GM19468 (cell line): ENCODE measurements around the gene RIMS1.

Experiments used
- ATAC-seq: cut with Tn5 transposase; IDR thresholded peaks from one replicate; pipeline ENCODE4 v1.9.1; 2021; ENCODE audit warnings: mild to moderate bottlenecking, moderate library complexity, moderate number of reproducible peaks; ENCODE audit not compliant: unreplicated experiment; ENCODE audit errors: extremely low read depth

Gene RIMS1

DNA sequence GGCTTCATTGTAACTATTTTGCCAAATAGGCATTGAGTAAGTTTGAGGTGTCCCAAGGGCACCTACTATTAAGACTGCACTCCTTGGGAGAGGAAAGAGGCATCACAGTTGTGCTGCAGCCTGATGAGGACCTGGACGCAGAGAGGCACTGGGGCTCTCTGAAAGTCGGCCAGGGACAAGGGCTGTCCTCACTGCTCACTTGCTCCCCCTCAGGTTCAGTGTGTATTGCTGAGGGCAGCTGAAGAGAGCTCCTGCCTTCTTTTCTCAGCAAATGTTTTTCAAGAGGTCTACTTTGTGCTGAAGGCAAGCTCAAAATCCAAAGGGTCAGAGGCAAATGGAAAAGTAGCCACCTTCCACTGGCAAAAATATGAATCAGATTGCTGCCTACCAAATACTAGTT lies 331.8 kb downstream of the RIMS1 start:
- peak; percentile 58 for ATAC-seq

DNA sequence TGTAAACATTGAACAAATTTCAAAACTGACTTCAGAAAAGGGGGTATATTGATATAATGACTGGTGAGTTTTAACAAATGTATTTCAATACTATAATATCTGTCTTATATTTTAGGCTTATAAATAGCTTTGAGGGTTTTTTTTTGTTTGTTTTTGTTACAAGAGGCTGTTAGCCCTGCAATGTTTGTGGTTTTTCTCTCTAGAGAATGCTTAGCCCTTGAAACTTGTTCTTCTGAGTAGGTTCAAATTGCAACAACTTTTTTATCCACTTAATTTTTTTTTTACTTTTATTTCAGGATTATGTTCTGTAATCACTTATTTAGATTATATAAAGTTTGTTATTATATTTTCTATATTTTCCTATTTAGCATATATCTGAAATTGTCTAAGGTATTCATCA lies 333.2 kb downstream of the RIMS1 start:
- no peak for ATAC-seq

DNA sequence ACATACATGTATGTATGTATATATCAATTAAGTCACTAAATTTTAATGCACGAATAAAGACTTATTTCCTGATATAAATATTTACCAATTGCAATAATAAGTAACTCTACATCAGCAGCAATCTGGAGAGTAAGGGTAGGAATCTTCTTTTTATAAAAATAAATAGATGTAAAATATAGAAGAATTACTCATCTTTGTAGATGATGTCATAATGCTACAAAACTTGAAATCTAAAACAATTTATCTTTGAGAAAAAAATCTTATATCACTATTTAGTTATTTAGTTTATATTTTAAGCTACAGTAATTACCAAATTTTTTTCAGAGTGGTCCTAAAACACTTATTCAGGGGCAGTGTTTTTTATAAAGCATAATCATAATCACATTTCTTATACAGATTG lies 351.7 kb downstream of the RIMS1 start:
- ATAC-seq = no peak

DNA sequence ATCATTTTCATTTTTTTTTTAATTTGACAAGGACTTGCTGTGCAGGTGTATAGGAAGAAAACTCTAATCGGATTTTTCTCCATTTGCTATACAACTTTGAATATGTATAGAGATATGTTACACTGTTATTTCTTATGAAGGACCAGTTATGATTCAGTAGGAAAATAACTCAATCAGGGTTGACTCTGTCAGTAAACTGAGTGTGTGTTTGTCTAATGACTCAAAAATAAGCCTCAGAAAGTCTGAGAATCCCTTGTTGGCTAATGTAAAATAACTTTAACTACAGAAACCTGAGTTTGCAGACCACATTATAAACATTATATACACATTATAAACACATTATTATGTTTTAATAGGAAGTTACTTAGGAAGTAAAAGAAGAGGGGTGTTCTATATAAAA lies 352.6 kb downstream of the RIMS1 start:
- no peak for ATAC-seq

DNA sequence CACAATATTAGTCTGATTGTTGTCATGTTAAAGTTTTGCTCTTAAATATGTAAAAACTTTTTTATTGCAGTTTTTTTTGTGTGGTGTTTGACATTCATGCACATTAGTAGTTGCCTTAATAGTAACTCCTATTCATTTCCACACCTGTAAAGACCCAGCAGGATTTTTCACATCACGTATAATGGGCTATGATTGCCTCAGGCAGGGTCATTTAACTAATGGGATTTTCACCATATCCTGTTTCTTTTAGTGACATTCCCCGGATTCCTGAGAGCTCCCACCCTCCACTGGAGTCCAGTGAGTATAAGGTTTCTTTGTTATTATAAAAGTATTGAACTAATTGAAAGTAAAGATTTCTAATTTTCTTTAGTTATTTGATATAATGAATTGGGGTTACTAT lies 359.2 kb downstream of the RIMS1 start:
- no peak for ATAC-seq

DNA sequence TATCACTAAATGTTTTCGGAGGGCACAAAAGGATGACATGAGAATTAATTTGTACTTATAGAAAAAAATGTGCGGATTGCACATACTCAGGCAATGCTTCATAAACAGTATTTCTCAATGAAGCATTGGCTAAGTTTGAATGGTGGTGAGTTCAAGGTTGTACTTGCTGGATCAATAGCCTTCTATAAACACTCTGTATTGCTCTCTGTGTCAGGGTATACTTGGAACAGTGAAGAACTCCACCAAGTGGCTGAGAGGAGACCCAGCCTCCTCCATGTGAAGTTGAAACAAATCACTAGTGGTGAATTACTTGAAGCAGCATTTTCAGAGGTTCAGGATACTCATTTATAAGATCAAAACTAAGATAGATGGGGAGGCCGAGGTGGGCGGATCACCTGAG lies 360.6 kb downstream of the RIMS1 start:
- ATAC-seq = no peak

DNA sequence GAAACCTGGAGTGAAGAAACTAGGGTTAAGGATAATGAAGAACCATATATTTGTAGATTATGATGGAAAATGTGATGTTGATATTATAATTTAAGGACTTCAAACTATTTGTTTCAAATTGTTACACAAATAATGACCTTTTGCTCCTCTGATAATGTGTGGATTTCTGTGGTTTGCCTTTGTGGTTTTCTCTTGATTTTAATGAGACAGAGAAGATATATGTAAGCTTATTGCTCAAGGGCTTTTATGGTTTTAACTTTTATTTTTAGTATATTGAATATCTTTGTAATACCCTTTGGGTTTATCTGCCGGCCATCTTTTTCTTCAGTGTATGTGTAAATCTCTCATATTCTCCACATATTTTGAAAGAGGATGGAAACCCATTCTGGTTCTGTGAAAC lies 362.3 kb downstream of the RIMS1 start:
- ATAC-seq = no peak

DNA sequence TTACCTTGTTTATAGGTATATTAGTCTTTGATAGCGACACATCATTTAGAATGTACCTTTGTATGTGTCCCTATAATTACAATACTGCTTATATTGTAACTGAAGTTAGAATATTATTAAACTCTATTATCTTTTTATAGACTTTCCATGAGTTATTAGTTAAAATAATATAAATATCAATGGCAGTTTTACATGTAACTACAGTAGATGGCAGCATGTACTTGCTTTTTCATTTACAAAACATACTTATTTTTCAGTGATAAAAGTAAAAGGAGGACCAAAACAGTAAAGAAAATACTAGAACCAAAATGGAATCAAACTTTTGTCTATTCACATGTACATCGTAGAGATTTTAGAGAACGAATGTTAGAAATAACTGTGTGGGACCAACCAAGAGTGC lies 364.3 kb downstream of the RIMS1 start:
- ATAC-seq = no peak

DNA sequence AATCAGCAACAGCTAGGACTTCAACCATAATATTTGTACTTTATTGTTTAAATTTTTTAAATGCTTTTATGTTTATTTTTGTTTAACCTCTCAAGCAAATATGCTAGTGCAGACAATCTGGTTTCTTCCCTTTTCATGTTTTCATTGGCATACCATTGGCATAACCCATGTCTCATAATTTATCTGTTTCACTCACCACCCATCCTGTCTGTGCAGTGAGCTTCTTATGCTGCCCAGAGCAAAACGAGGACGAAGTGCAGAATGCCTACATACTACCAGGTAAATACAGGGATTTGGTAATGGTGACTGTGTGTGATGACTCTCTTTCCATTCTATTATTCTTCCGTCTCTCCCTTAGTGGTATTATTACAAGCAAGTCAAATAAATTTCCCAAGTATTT lies 374.1 kb downstream of the RIMS1 start:
- no peak for ATAC-seq

DNA sequence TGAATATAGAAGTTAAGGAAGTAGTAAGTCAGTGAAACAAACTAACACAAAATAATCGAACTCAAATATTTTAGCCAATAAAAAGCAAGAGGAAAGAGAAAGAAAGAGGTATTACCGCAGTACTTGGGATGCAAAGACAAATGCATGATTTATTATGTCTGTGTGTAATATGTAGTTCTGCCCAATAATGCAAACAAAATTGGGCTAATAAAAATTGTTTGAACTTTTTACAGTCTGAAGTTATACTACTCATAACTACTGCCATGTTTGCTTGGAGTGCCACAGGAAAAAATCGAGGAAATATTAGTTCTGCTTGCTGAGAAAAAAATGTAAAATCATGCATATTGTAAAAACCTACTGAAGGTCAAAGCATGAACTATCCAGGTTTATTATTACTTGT lies 375.2 kb downstream of the RIMS1 start:
- ATAC-seq = no peak

DNA sequence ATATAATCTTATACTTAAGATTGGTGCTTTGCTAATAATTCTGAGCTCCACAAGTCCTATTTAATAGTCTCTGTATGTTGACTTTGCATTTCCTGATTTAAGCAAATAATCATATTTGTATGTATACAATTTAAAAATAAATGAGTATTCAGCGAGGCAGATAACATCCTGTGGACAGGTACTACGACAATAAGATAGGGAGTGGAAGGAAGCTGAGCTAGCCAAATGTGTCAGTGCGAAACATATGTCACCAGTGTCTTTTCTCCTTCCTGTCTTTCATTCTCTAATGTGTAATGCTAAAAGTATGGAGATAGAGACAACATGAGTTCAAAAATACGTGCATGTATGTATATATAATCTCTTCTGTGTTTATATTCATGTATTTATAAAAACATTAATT lies 375.9 kb downstream of the RIMS1 start:
- no peak for ATAC-seq

DNA sequence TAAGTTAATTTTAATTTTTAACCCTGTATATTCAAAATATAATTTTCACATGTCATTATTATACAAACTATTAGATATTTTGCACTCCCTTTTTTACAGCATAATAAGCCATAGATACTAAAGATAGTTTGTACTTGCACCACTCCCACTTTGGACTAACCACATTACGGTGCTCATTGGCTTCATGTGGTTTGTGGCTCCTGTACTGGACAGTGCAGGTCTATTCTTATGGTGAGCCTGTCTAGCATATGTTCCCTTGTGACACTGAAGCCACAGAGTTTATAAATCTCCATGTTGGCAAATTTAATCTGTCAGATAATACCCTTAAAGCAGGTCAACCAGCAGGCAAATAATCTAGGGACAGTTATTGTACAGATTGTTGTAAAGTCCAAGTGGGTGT lies 381.1 kb downstream of the RIMS1 start:
- no peak for ATAC-seq

DNA sequence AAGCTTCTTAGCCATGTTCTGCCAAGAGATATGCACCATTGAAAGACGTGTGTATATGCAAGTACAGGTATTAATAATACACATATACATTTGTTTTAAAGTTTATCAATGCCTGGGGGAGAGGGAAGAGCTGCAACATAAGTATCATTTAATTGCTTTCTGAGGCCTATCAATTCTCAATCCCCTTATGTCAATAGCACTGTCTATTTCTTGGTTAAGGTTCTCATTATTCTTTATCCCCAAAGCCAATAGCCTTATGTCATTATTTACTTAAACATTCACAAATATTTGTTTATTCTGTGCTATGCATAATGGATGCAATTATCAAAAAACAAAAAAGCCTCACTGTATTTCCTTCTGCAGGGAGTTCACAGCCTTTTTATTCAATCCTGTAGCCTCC lies 385.2 kb downstream of the RIMS1 start:
- no peak for ATAC-seq

DNA sequence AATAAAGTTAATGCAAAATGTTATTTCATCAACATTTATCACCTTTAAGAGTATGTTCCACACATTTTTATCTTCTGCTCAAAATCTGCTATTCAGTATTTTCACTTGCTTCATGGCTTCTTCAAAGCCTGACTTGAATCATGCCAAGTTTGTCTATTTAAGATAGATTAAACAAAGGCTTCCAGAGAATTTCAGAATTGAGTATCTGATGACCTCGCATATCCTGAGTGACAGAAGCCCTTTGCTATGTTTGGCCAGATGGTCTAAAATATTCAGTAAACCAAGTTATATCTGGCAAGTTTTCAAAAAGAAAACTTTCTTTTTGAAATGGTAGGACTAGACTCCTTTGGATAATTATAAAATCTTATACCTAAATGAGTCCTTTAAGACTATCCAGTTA lies 386.6 kb downstream of the RIMS1 start:
- no peak for ATAC-seq

DNA sequence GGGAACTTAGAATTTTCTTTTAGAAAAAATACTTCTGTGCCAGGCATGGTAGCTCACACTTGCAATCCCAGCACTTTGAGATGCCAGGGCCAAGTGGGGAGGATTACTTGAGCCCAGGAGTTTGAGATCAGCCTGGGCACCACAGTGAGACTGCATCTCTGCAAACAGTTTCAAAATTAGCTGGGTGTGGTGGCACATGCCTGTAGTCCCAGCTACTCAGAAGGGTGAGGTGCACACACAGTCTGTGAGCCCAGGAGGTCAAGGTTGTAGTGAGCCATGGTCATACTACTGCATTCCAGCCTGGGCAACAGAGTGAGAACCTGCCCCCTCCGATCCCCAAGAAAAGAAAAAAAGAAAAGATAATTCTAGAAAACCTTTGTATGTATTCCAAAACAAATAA lies 389.5 kb downstream of the RIMS1 start:
- no peak for ATAC-seq

DNA sequence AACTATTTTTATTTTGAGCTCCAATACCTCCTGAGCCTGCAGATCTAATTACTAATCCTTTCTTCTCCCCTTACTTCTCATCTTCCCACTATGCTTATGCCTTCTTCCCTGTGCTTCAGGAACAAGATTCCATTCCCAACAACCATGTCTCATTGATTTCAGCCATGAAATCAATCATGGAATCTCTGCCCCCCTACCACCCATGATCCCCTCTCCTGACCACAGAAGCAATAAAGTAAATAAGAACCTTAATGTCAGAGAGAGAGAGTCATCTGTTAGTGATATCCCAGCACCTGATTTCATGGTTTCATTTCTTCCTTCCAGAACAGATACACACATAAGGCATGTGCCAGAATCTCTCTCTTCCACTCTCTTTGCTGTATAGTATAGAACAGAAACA lies 395.9 kb downstream of the RIMS1 start:
- ATAC-seq = no peak

DNA sequence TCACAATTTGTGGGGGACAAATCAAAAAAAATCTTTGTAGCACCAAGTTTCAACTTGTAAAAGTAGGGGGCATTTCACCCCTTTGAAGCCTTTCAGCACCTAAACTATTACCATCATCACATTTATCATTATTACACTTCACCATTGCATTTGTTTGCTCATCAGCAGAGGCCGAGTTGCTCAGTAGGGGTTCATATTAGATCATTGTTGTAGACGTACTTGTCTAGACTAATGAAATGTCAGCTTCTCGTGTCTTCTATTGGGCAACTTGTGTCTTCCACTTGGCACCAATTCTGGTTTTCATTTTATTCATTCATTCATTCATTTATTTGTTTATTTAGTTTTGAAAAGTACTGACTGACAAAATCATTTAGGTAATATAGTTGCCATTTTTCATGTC lies 397.2 kb downstream of the RIMS1 start:
- no peak for ATAC-seq

DNA sequence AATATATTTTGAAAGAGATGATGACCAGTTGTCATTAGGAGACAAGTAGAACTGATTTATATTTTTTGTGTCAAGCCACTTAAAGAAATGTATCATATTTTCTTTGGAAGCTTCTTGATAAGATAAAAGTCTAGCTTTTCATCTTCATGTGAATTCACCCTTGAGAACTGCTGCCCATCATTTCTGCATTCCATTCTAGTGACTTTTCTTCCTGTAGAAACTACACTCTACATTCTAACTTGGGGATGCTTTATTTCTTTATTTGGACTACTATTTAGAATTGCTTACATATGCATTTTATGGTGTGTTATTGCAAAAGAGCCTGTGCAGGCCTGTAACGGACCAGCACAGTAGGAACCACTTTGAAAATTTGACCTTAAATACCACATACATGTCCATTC lies 400.6 kb downstream of the RIMS1 start:
- no peak for ATAC-seq

DNA sequence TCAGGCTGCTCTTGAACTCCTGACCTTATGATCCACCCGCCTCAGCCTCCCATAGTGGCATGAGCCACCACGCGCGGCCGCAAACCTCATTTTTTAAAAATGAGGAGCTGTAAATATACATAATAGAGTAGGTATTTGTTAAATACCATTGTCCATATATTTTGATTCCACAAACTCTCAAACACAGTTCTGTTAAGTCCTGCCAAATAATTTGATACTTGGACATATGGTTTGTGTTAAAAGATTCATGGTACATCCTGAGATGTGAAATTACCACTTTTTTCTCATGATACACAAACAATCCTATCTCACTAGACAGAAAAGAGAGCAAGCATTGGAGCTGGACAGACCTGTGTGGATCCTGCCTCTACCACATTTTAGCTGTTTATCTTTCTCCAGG lies 401.5 kb downstream of the RIMS1 start:
- ATAC-seq = no peak

DNA sequence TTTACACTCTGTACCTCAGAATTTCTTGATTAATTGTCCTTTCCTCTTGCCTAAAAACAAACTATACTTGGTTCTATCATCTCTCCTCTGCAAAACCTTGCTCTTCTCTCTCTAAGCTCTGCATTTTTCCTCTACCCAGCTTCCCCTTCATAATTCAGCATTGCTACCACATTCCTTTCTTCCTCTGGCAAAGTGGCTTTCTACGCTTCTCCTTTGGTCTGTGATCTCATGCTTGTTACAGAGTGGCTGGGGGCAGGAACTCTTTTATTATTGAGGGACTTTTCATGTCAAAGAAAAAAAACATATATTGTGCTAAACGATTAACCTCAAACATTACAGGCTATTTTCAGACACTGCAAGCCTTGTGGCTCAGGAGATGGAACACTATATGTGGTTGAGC lies 402.2 kb downstream of the RIMS1 start:
- ATAC-seq = no peak

DNA sequence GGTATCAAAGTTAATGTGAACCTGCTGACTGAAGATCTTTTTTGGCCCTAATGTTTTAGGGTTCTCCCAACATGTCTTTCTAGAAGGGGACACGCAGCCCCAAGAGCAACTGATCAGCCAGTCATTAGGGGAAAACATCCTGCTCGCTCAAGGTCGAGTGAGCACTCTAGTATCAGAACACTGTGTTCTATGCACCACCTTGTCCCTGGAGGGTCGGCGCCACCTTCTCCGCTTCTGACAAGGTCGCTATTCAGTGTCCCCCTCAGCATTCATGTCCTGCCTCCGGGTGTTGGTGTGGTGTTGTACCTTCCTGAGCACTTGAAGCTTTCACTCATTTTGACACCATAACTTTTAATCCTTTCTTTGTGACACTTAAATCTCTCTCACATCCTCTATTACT lies 404.3 kb downstream of the RIMS1 start:
- ATAC-seq = no peak

DNA sequence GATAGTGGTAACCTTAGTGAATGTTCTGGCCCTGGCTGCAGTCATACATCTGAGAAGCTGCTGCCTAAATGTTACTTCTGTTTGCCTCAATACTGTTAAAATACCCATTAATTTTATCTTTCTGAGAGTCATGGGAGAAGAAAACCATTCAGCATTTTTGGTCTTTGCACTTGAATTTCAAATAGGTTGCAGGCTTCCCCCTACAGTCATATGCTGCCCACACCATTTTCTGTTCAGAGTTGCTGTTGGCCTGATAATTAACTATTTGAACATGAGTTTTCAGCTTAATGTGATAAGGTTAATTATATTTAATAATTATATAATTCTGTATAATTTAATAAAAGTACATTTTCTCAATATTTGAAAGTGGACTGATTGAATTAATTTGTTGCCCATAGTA lies 410.0 kb downstream of the RIMS1 start:
- ATAC-seq = no peak

DNA sequence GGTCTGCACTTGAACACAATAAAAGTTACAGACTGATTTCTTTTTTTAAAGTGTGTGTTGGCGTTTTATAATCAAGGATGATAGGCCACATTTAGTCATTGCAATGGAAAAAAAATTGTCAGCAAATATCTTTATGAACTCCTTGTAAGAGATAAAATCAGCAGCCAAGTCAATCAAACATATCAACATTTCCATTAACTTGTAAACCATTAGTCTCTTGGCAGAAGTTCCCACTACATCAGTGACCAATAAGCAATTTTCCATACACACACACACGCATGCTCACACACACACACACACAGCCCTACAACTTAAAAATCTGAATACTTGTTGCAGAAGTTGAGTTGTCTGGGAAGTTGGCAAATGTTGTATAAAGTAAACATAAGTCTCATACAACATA lies 419.6 kb downstream of the RIMS1 start:
- no peak for ATAC-seq
